Measurements from ENCODE around the gene NUDT7.

DNA sequence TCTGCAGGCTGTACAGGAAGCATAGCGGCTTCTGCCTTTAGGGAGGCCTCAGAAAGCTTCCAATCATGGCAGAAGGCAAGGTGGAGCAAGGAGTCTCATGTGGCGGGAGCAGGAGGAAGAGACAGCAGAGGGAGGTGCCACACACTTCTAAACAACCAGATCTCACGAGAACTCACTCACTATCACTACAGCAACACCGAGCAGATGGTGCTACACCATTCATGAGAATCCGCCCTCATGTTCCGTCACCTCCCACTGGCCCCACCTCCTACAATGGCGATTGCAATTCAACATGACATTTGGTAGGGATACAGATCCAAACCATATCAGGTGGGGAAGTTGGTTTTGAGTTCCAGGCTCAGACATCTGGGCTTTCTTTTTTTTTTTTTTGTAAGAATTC lies 31.9 kb upstream of the NUDT7 start:
- TF ChIP-seq, protein P1, sequence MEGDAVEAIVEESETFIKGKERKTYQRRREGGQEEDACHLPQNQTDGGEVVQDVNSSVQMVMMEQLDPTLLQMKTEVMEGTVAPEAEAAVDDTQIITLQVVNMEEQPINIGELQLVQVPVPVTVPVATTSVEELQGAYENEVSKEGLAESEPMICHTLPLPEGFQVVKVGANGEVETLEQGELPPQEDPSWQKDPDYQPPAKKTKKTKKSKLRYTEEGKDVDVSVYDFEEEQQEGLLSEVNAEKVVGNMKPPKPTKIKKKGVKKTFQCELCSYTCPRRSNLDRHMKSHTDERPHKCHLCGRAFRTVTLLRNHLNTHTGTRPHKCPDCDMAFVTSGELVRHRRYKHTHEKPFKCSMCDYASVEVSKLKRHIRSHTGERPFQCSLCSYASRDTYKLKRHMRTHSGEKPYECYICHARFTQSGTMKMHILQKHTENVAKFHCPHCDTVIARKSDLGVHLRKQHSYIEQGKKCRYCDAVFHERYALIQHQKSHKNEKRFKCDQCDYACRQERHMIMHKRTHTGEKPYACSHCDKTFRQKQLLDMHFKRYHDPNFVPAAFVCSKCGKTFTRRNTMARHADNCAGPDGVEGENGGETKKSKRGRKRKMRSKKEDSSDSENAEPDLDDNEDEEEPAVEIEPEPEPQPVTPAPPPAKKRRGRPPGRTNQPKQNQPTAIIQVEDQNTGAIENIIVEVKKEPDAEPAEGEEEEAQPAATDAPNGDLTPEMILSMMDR (IDR thresholded peaks at IDR 0.05): no peak
- no peak for TF ChIP-seq POLR2AphosphoS5 (IDR thresholded peaks at IDR 0.05)
- TF ChIP-seq POLR2A (IDR thresholded peaks at IDR 0.05; ENCODE audit: low read depth): no peak

Measured in esophagus muscularis mucosa (tissue), 3 donors.